Inferior parietal cortex (tissue), 1 donor: ENCODE results near the gene SUPT7L.
"Not testable (repeated sequence)": the region's sequence is repeated elsewhere in the genome, so short reads cannot be mapped to it uniquely, and the experiment has no call there.

Experiments used
- DNase-seq: peaks from one replicate; pipeline ENCODE4 v3.0.0-alpha.2; 2016; ENCODE audit errors: extremely low spot score

SUPT7L gene

GRCh38 chr2:27685577-27685976 is 22.2 kb upstream of the SUPT7L start:
- DNase-seq: no peak

GRCh38 chr2:27685006-27685405 is 21.6 kb upstream of the SUPT7L start:
- not testable (repeated sequence) for DNase-seq

- DNase-seq: peak; percentile 95
These were observed 20.1 kb upstream of the SUPT7L start for GRCh38 chr2:27683390-27684071.

GRCh38 chr2:27682334-27682771 is 18.9 kb upstream of the SUPT7L start:
- DNase-seq: not testable (repeated sequence)

- DNase-seq: no peak
These were observed 18.4 kb upstream of the SUPT7L start for GRCh38 chr2:27681841-27682240.

GRCh38 chr2:27680571-27680970 is 17.2 kb upstream of the SUPT7L start:
- no peak for DNase-seq

GRCh38 chr2:27672723-27673486 is 9.5 kb upstream of the SUPT7L start:
- no peak for DNase-seq

- no peak for DNase-seq
These were observed 7.8 kb upstream of the SUPT7L start for GRCh38 chr2:27671235-27671634.

- DNase-seq: no peak
These were observed 4.0 kb upstream of the SUPT7L start for GRCh38 chr2:27667446-27667845.

- no peak for DNase-seq
These were observed 1.4 kb upstream of the SUPT7L start for GRCh38 chr2:27664622-27665363.

- no peak for DNase-seq
These were observed 750 bp upstream of the SUPT7L start for GRCh38 chr2:27664154-27664574.

GRCh38 chr2:27661371-27661770 is 2.0 kb downstream of the SUPT7L start:
- DNase-seq: no peak

GRCh38 chr2:27655155-27655951 is 8.1 kb downstream of the SUPT7L start:
- no peak for DNase-seq

- DNase-seq: no peak
These were observed 10.0 kb downstream of the SUPT7L start for GRCh38 chr2:27653397-27653796.

GRCh38 chr2:27652790-27653189 is 10.6 kb downstream of the SUPT7L start:
- DNase-seq: no peak

- no peak for DNase-seq
These were observed 11.1 kb downstream of the SUPT7L start for GRCh38 chr2:27652341-27652740.

GRCh38 chr2:27651056-27651455 is 12.4 kb downstream of the SUPT7L start:
- DNase-seq: no peak

GRCh38 chr2:27647737-27648136 is 15.7 kb downstream of the SUPT7L start:
- DNase-seq: no peak

GRCh38 chr2:27647289-27647688 is 16.1 kb downstream of the SUPT7L start:
- DNase-seq: no peak

- DNase-seq: no peak
These were observed 18.2 kb downstream of the SUPT7L start for GRCh38 chr2:27645197-27645596.

- no peak for DNase-seq
These were observed 22.6 kb downstream of the SUPT7L start for GRCh38 chr2:27640722-27641245.
